HG03469 (cell line): ENCODE results near the gene NTNG1.

Source experiments
- ATAC-seq: cut with Tn5 transposase; IDR thresholded peaks from one replicate; pipeline ENCODE4 v1.9.1; 2021; ENCODE audit warnings: mild to moderate bottlenecking, moderate library complexity, moderate number of reproducible peaks; ENCODE audit not compliant: unreplicated experiment

Gene NTNG1

DNA sequence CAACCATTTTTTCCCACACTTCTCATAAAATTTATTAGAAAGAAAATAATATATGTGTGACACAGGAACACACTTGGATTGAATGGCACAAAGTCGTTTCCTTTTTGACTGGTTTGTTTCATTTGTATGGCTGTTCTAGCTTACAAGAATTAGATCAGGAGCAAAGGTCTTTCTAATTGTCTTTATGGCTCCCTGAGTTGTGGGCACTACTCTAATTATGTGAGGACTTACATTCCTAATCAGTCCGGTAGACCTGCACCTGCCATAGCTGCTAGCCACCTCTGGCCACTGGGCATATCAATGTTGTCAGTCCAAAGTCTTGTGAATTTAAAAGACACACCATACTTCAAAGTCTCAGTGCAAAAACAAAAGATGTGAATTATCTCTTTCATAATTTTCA lies 346.7 kb downstream of the NTNG1 start:
- no peak for ATAC-seq

DNA sequence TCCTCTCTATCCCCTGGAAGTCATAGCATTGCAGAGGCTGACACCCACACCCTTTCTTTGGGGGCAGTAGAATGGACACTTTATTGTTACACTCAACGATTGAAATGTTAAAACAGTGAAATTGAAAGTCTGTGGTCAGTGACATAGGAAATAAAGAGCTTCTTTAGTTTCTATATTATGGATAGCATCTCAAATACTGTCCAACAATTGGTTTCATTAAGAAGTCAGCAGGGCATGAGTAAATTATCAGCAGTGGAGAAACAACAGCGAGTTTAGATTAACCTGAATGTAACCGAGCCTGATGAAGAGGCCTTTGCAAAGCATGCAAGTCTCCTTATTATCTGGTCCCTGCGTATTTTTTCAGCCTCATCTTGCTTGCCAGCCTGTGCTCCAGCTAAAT lies 350.7 kb downstream of the NTNG1 start:
- no peak for ATAC-seq

DNA sequence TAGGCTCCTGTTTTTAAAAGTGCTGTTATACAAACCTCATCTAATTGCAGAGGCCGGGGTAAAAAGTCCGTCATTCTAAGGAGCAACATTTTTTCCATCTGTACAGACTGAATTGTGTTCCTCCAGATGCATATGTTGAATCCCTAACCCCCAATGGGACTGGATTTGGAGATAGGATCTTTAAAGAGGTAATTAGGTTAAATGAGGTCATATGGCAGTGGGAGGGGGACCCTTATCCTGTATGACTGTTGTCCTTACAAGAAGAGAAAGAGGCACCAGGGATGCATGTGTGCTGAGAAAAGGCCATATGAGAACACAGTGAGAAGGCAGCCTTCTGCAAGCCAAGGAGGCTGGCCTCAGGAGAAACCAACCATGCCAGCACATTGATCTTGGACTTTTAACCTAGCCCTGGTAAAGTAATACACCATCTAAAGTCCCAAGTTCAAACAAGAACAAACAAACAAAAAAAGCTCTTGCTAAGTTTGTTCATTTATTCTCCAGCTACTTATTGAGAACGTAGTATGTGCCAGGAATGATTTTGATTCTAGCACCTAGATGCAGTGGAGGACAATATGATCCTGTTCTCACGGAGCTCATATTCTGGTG lies 352.4 kb downstream of the NTNG1 start:
- ATAC-seq, result no peak

DNA sequence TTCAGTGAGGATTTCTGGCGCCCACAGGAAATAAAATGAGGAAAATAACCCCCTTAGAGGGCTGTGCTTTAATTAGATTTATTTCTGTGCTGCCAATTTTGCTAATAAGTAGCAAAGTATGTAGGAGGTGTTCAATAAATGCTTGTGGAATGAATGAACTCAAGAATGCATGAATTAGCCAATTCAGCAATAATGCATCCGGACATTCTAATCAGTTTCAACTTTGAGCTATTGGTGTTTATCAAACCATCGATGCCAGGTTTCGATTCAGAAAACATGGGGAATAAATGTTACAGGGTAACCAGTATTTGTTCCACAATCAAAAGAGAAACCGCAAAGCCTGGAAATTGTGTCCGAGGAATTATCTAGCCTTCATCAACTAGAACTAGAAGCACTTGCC lies 353.2 kb downstream of the NTNG1 start:
- ATAC-seq, result no peak

GRCh38 chr1:107496002-107496401 lies 355.2 kb downstream of the NTNG1 start:
- ATAC-seq, result no peak

GRCh38 chr1:107499139-107499744 lies 358.4 kb downstream of the NTNG1 start:
- peak; percentile 95 for ATAC-seq

- no peak for ATAC-seq
Observed at GRCh38 chr1:107501081-107501605, 360.3 kb downstream of the NTNG1 start.

DNA sequence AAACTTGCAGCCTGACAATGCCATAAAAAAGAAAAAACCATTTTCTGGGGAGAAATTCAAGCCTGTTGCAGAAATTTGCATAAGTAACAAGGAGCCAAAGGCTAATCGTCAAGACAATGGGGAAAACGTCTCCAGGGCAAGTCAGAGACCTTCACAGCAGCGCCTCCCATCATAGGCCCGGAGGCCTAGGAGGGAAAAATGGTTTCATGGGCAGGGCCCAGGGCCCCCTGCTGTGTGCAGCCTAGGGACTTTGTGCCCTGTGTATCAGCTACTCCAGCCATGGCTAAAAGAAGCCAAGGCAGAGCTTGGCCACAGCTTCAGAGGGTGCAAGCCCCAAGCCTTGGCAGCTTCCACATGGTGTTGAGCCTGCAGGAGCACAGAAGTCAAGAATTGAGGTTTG lies 369.5 kb downstream of the NTNG1 start:
- ATAC-seq, result no peak

- ATAC-seq, result no peak
Observed at GRCh38 chr1:107512836-107513235, 372.0 kb downstream of the NTNG1 start.

DNA sequence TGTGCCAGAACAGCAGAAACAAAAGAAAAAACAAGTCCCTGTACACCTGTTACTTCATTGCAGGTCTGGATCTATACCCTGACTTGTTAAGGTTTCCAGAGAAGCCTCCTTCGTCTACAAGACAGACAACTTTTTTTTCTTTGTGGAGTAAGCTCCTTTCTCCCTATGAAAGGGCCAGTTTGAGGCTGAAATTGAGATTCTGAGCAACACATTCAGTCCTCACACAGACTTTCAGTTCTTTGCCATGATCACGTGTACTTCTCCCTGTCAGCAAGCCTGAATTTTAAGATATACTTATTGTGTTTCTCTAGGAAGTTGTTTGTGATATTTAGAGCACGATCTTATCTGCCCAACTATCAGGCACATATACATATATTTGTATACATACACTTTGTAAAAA lies 374.0 kb downstream of the NTNG1 start:
- no peak for ATAC-seq

DNA sequence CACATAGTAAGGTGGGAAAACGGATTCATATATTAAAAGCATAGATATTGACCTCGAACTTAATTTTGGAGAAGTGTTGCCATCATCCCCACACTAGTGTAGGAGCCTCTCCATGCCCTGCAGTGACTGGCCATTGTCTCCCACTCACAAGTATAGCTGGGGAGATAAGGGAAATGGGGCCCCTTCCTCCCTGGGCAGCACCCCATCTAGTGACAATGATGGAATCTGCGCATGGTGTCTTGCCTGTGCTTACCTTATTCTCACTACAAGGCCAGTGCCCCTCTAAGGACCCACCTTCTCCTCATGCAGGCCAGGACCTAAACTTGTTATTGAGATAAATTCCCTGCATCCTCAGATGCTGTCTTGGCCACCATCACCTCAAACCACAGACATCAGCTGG lies 374.9 kb downstream of the NTNG1 start:
- ATAC-seq, result no peak

DNA sequence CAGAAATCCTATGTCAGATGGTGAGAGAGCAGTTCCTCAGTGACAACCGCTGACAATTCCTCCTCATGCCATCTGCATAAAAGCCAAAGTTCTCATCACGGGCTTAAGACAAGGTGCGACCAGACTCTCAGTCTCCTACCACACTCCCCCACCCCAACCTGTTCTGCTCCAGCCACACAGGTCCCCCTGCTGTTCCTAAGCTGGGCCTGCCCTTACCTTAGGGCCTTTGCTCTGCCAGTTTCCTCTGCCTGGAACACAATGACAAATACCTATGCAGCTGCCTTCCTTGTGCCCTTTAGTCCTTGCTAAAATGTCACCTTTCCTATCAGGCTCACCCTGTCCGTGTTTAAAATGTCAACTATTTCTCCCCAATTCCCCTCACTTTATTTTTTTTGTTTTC lies 382.2 kb downstream of the NTNG1 start:
- ATAC-seq, result no peak

GRCh38 chr1:107523736-107524135 lies 382.9 kb downstream of the NTNG1 start:
- ATAC-seq, result no peak

DNA sequence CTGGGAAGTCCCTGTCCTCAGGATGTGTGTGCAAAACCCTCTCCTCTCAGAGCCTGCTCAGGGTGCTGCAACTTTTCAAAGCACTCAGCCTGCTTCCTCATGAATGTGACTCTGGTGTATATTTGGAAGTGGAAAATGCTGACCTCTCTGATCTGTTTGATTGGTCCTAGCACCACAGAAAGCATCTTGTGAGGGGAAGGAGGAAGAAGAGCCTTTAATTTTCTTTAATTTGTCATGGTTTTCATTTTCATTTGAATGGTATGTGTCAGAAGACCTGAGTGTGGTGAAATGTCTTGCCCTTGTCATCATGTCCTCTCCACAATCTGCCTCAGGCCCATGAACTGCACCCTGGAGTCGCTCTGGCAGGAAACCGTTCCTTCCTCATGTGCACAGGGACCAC lies 383.5 kb downstream of the NTNG1 start:
- ATAC-seq, result no peak

DNA sequence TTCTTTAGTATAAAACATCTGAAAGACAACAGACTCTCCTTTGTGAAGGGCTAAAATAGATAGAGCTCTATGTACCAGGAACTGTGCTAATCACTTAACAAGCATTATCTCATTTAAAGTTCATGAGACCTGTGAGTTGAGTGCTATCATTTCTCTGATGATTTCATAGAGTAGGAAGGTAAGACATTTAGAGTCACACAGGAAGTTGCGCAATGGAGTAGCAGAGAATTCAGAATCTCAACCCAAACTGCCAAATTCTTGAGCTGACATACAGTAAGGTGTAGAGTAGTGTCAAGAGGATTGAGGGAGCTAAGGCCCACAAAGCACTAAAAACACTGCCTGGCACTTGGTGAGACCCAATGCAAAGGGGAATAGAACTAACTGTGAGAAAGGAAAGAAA lies 384.3 kb downstream of the NTNG1 start:
- ATAC-seq, result no peak

DNA sequence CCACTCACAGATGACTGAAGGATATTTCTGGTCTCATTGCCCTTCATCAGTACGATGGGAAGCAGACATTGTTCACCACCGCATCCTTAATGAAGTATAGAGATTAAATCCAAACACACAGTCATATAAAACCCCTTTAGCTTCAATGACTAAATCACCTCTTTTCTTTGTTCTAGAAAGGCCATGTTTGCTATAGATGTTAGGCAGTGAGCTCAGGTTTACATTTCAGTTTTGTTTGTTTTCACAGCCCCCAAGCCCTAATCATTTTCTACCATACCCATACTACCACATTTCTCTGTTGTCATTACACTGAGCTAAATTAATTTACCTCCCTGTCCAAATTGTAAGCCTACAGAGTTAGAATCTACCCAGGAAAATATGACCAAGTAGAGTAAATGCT lies 385.1 kb downstream of the NTNG1 start:
- ATAC-seq, result no peak

DNA sequence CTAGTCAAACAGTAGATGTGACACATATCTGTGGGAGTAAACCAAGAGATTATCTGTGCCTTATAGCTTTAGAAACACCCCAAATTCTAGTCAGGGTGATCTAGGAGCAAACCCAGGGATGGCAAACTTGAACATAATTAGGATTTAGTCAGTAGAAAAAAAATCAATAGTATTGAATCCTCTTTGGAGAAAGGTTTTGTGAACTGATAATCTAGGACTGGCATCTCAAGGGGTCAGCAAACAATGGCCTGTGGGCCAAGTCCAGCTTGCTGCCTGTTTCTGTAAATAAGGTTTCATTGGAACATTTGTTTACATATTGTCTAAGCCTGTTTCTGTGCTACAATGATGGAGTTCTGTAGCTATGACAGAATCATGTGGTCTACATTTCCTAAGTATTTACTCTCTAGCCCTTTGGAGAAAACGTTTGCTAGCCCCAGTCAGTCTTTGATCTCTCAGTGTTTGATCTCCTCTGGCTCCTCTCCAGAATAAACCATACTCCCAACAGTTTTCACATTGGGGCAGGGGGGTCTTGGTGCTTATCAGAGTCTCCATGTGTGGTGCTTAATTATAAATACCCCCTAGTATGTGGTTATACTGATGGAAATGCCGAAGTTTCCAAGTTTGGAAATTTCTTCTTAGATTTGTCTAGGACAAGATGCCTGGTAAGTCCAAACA lies 385.8 kb downstream of the NTNG1 start:
- ATAC-seq, result no peak

DNA sequence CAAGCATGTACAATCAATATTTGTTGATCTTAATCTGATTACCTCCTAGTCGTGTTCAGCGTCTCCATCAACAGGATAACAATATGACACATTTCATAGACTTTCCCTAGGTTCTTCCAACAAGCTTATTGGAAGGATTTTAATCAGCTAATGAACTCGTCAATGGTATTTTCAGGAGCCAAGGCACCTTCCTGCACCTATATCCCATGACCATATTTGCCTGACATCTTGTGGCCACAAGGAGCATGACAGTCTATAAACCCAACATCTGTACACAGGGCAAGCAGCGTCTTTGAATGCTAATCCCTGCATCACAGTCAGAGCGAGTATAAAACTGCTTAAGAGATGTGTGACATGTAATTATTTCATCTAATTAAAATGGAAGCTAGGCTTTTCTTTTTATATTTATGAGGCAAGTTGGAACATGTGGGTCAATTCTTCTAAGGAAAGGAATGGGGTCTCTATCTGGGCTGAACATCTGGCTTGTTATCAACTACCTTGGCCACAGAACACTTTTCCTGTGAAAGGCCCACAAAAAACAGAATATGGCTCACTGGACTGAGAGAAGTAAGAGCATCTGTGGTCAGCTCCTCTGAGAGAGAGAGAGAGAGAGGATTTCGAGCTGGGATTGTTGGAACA lies 388.8 kb downstream of the NTNG1 start:
- peak; percentile 97 for ATAC-seq

DNA sequence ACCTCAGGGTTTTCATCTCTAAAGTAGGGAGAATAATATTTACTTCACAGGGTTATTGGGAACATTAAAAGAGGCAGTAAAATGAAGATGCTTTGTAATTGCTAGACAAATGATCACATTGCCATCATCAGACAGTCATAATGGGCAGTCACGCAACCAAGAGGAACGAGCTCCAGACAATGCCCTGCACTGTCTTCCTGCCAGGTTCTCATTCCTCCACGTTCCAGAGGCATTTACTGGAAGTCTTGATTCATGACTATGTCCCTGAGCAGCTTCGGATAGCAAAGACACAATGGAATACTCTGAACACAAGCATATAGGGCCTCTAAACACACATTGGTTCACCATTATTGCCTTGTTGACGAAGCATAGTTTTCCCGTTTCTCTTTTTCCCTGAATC lies 389.7 kb downstream of the NTNG1 start:
- ATAC-seq, result no peak

DNA sequence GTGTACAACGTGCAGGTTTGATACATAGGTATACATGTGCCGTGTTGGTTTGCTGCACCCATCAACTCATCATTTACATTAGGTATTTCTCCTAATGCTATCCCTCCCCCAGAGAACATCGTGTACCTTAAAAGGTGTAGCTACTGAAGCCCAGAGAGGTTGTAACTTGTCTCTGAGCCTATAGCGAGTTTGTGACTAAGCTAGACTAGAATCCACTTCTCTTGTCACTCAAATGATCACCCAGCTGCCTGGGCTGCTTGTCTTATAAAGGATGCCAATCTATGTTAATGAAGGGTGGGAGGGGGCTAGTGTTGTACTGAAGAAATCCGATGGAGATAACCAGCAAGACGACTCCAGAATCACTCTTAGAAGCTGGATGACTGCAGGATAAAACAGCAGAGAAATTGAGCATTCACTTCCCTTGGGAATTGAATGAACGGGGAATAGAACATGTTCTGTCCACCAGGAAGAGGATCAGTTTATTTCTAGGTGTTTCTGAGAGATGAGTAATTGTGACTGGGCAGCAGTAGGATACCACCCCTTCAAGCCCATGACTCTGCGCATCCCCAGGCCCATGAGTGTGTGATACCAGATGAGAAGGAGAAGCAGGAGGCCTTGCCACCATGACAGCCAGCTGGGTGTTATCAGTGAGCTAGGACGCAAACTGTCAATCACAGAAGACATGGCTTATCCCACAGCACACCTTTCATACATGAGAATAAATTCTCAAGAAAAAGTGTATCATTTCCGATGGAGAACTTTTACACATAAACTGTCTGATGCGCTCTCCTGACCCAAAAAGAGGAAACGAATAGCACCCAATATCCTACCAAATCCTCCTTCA lies 390.4 kb downstream of the NTNG1 start:
- ATAC-seq, result no peak

DNA sequence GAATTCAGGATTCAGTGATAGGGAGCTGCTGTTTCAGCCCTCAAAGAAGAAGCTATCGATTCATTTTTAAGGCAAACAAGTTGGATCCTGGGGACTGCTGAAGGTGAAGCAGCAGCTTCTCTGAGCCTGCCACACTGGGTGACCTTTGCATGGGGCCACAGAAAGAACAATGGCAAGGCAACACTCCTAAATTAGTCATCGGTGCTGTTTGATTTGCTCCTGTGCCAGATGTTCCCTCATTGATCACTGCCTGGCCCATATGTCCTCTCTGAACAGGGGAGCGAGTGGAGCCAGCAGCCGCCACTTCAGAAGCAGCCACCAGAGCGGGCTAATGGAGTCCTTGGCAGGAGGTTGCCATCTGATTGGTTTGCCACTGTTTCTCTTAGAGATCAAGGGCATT lies 391.5 kb downstream of the NTNG1 start:
- no peak for ATAC-seq
